Mesothelial cell of epicardium (in vitro differentiated cells): ENCODE results near the gene PRLR. TPM values are rescaled to one million over a fixed set of nuclear protein-coding genes. Genes with fewer than 3 reads are reported as not detected.

Experiments used
- DNase-seq, 2 experiments: peaks; one replicate each; pipeline ENCODE4 v3.0.0; 2021; ENCODE audit warnings: low spot score in 2 of 2; ENCODE audit not compliant: unreplicated experiment in 2 of 2
- H3K27ac Mint-ChIP-seq: 2 replicates; pipeline ENCODE4 v1.8.0; 2021; ENCODE audit warnings: mixed read lengths
- H3K27me3 Mint-ChIP-seq: 2 replicates; pipeline ENCODE4 v1.8.0; 2021; ENCODE audit warnings: low read depth, mixed read lengths
- H3K36me3 Mint-ChIP-seq: 2 replicates; pipeline ENCODE4 v1.8.0; 2021; ENCODE audit warnings: mixed read lengths
- H3K4me1 Mint-ChIP-seq: 2 replicates; pipeline ENCODE4 v1.8.0; 2021; ENCODE audit warnings: mixed read lengths
- H3K4me3 Mint-ChIP-seq: 2 replicates; pipeline ENCODE4 v1.8.0; 2021; ENCODE audit warnings: mild to moderate bottlenecking, moderate library complexity, mixed read lengths
- H3K9me3 Mint-ChIP-seq: 2 replicates; pipeline ENCODE4 v1.8.0; 2021; ENCODE audit warnings: mixed read lengths
- total RNA-seq: library from RNA; stranded (reverse); gene quantifications from 3 replicates; pipeline ENCODE4 v1.2.1, GENCODE V29; 2021
- TF ChIP-seq, protein P1 (sequence below): fragments of 200-600 bp; sonication (generic); IDR thresholded peaks from one replicate; pipeline ENCODE4 v1.5.0; 2021; ENCODE audit warnings: antibody characterized with exemption; ENCODE audit not compliant: unreplicated experiment

The PRLR gene
- total RNA-seq, 1 donor from 2014 or later: 1.2 TPM

DNA sequence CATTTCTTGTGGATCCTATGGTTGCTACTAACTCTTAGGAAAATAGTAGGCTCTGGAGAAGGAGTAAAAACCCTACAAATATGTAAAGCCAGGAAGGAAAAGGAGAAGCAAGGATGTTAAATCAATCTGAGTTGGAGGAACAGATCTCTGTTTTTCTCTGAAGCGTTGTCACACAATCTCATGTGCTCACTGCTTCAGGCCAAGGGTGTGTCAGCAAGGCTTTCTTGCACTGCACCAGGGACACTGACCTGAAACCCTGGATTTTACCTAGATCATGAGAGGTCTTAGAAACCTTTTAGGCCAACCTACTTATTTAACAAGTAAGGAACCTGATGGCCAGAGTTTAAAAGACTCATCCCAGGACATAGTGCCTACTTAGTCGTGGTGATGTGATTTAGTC is 170.1 kb downstream of the PRLR start:
- Mint-ChIP-seq H3K4me3 (no peak overlapping the region), H3K36me3 (no peaks in the 10 kb centered on the region)
- TF ChIP-seq, protein P1, sequence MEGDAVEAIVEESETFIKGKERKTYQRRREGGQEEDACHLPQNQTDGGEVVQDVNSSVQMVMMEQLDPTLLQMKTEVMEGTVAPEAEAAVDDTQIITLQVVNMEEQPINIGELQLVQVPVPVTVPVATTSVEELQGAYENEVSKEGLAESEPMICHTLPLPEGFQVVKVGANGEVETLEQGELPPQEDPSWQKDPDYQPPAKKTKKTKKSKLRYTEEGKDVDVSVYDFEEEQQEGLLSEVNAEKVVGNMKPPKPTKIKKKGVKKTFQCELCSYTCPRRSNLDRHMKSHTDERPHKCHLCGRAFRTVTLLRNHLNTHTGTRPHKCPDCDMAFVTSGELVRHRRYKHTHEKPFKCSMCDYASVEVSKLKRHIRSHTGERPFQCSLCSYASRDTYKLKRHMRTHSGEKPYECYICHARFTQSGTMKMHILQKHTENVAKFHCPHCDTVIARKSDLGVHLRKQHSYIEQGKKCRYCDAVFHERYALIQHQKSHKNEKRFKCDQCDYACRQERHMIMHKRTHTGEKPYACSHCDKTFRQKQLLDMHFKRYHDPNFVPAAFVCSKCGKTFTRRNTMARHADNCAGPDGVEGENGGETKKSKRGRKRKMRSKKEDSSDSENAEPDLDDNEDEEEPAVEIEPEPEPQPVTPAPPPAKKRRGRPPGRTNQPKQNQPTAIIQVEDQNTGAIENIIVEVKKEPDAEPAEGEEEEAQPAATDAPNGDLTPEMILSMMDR: no peak

DNA sequence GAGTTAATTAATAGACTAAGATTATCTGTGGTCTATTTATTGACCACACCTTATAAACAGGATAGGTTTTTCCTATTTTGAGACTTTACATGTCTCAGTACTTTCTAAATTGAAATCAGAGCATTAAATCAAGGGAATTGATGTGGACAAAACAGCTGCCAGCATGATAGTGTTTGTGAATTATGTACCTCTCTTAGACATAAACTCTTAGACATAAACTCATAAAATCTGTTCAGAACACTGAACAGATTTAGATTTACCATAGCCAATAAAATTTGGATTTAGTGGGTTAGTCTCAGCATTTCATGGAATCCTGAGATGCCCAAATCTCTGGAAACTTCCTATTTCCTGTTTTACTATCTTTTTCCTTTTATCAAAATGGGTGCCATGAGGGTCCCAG is 171.0 kb downstream of the PRLR start:
- no peaks in the 10 kb centered on the region for H3K27me3 Mint-ChIP-seq
- H3K36me3 Mint-ChIP-seq: no peaks in the 10 kb centered on the region
- no peaks in the 10 kb centered on the region for H3K9me3 Mint-ChIP-seq
- DNase-seq: no peak
- TF ChIP-seq, protein P1: no peak
- peaks cover 13% of the 10 kb centered on the region for H3K4me1 Mint-ChIP-seq
- H3K27ac Mint-ChIP-seq: no peak overlapping the region
- H3K4me3 Mint-ChIP-seq: no peak overlapping the region

More for the DNA sequence above, 170.1 kb downstream of the PRLR start:
- Mint-ChIP-seq H3K27me3 (no peaks in the 10 kb centered on the region), H3K4me1 (peaks cover 10% of the 10 kb centered on the region), H3K27ac (no peak overlapping the region), H3K9me3 (no peaks in the 10 kb centered on the region)
- DNase-seq: no peak

- Mint-ChIP-seq H3K27ac (no peak overlapping the region), H3K9me3 (no peaks in the 10 kb centered on the region), H3K4me1 (peaks cover 11% of the 10 kb centered on the region), H3K36me3 (no peaks in the 10 kb centered on the region), H3K27me3 (no peaks in the 10 kb centered on the region), H3K4me3 (no peak overlapping the region)
- TF ChIP-seq, protein P1: no peak
- DNase-seq: no peak
These were observed 171.9 kb downstream of the PRLR start for GRCh38 chr5:35058374-35058788.

DNA sequence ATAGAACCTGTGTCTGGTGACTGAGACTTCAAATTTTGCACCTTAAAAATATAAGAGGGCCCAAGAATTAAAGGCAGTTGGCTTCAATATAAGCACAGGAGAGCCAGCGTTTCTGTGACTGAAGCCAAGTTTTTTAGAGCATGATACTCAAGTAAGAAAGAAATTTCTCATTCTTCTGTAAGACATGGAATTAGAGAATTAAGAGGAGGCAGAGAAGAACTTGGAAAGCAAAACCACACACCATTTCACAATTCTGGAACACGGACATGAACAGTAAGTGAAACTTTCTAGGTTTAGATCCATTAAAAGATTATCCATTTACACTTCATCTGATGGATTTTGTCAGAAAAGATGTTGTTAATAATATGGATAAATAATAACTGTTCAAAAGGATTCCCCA is 173.6 kb downstream of the PRLR start:
- Mint-ChIP-seq H3K36me3 (no peaks in the 10 kb centered on the region), H3K27ac (no peak overlapping the region), H3K4me3 (no peak overlapping the region), H3K27me3 (no peaks in the 10 kb centered on the region), H3K9me3 (peaks cover 5% of the 10 kb centered on the region), H3K4me1 (peaks cover 8% of the 10 kb centered on the region)
- DNase-seq: no peak
- TF ChIP-seq, protein P1: no peak

DNA sequence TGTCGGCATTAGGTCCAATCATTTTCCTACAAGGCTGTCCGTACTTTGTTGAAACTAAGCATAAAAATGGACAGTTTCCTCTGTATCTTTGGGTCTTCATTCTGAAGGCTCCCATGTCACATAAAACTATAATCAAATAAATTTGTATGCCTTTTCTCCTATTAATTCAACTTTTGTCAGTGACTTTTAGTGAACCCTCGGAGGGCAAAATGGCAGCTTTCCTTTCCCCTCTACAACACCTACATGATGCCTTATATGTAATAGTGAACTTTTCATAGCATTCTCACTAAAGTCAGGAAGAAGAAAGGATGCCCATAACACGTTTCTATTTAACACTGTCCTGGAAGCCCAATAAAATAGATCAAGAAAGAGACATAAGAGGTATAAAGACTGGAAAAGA is 177.4 kb downstream of the PRLR start:
- Mint-ChIP-seq H3K27ac (no peak overlapping the region), H3K4me3 (no peak overlapping the region), H3K27me3 (no peaks in the 10 kb centered on the region), H3K36me3 (no peaks in the 10 kb centered on the region), H3K9me3 (peaks cover 13% of the 10 kb centered on the region), H3K4me1 (peaks cover 8% of the 10 kb centered on the region)
- TF ChIP-seq, protein P1: no peak
- DNase-seq: no peak

DNA sequence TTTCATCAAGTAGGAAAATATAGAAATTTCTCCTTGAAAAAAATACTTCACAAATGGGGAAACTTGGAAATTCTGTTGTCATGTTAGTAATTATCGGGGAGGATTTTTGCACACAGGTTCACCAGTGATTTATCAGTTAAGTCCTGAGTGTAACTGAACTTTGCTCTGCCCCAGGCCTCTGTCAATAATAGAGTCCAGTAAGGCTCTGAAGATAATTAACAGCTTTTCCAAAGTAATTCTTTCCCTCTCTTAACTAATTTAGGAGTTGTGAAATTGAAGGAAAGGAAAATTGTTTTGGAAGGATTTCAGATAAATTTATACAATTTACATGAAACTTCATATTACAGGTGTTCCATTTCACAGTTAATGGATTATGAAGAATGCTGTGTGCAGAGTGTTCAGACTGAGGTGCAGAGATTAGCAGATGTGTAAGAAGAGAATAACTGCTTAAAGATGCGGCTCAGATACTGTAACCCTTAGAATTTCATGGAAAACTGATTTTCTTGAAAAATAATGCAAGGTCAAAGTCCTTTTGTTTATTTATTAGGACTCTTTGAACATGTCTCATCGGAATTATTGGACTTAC is 179.7 kb downstream of the PRLR start:
- Mint-ChIP-seq H3K4me3 (no peak overlapping the region), H3K9me3 (peaks cover 13% of the 10 kb centered on the region), H3K27me3 (no peaks in the 10 kb centered on the region), H3K4me1 (peaks cover 4% of the 10 kb centered on the region), H3K27ac (no peak overlapping the region), H3K36me3 (no peaks in the 10 kb centered on the region)
- TF ChIP-seq, protein P1: no peak
- no peak for DNase-seq
